Endothelial cell of umbilical vein (primary cell): ENCODE measurements around the gene UBAP1. TPM values are rescaled to one million over a fixed set of nuclear protein-coding genes. Genes with fewer than 3 reads are reported as not detected.

Experiments
- BruUV-seq: library from RNA; stranded (reverse); fragments of 400-500 nt; replicated peaks from 2 replicates; lab custom pipeline; 2021; lab: Mats Ljungman, UMichigan
- CTCF ChIA-PET: fragments of 300-600, 350-600 bp; sonication (Branson Sonifier 250); formaldehyde crosslinking; loops from one replicate; lab custom pipeline; 2021; ENCODE audit warnings: antibody characterized with exemption, inconsistent platforms; lab: Charles Lee
- POLR2A ChIA-PET: fragments of 300-600, 350-600 bp; sonication (Branson Sonifier 250); formaldehyde crosslinking; loops from one replicate; lab custom pipeline; 2021; ENCODE audit warnings: antibody characterized with exemption, inconsistent platforms; lab: Charles Lee
- DNase-seq: peaks from one replicate; pipeline ENCODE4 v3.0.0-alpha.2; 2011; ENCODE audit warnings: low read depth, low spot score
- FAIRE-seq: peaks from 2 replicates; lab custom pipeline; 2011; peaks lifted over from hg19 to GRCh38; lab: Jason Lieb, UNC
- H2AFZ ChIP-seq: 2 replicates; pipeline ENCODE4 v1.6.0; 2012; ENCODE audit warnings: low read depth, low read length, control low read depth, inconsistent platforms
- H3K27ac ChIP-seq: 2 replicates; pipeline ENCODE4 v1.5.1; 2011; ENCODE audit warnings: low read depth, mild to moderate bottlenecking, control low read depth, low read length, moderate library complexity; ENCODE audit not compliant: insufficient read depth
- H3K27me3 ChIP-seq, 2 experiments: 2 replicates each; pipeline versions ENCODE4 v1.6.0 to v1.6.1; 2011; ENCODE audit warnings: low read length in 2 of 2, mixed read lengths in 1 of 2; ENCODE audit not compliant: control insufficient read depth in 2 of 2, insufficient read depth in 2 of 2
- H3K36me3 ChIP-seq, 2 experiments: 2 replicates in 1 of 2; 3 replicates in 1 of 2; pipeline ENCODE4 v1.5.1; 2011; ENCODE audit warnings: low read length in 2 of 2, mild to moderate bottlenecking in 1 of 2, moderate library complexity in 1 of 2; ENCODE audit not compliant: control insufficient read depth in 2 of 2, insufficient read depth in 2 of 2; ENCODE audit errors: extremely low read depth in 1 of 2
- H3K4me1 ChIP-seq: 3 replicates; pipeline ENCODE4 v1.5.1; 2011; ENCODE audit warnings: mild to moderate bottlenecking, low read length; ENCODE audit not compliant: control insufficient read depth, insufficient read depth; ENCODE audit errors: extremely low read depth
- H3K4me2 ChIP-seq: 2 replicates; pipeline ENCODE4 v1.6.1; 2011; ENCODE audit warnings: low read length, control low read depth, mixed read lengths; ENCODE audit not compliant: insufficient read depth
- H3K4me3 ChIP-seq, 3 experiments: fragments of 200-600 bp in 1 of 3; sonication (generic), shearing (Covaris generic) in 1 of 3; replicated peaks in 1 of 3; 2 replicates each; pipeline ENCODE4 v1.5.1; 2011 to 2016; ENCODE audit warnings: control low read depth in 3 of 3, low read length in 3 of 3, mild to moderate bottlenecking in 2 of 3, inconsistent platforms in 1 of 3, low read depth in 1 of 3, moderate library complexity in 1 of 3; ENCODE audit not compliant: insufficient read depth in 1 of 3
- H3K79me2 ChIP-seq: 2 replicates; pipeline ENCODE4 v1.6.0; 2012; ENCODE audit warnings: low read length, inconsistent platforms; ENCODE audit not compliant: control insufficient read depth, insufficient read depth
- H3K9ac ChIP-seq: replicated peaks from 2 replicates; pipeline ENCODE3; 2011; ENCODE audit warnings: low read length, control low read depth; ENCODE audit not compliant: insufficient read depth; ENCODE audit errors: extremely low read depth
- H3K9me1 ChIP-seq: replicated peaks from 3 replicates; pipeline ENCODE4 v1.6.0; 2011; ENCODE audit warnings: mild to moderate bottlenecking, low read length; ENCODE audit not compliant: control insufficient read depth, insufficient read depth; ENCODE audit errors: extremely low read depth
- H3K9me3 ChIP-seq: replicated peaks from 2 replicates; pipeline ENCODE4 v1.5.1; 2012; ENCODE audit warnings: low read length, inconsistent platforms; ENCODE audit not compliant: control insufficient read depth, insufficient read depth
- H4K20me1 ChIP-seq: replicated peaks from 2 replicates; pipeline ENCODE3; 2011; ENCODE audit warnings: mild to moderate bottlenecking, low read length; ENCODE audit not compliant: control insufficient read depth, insufficient read depth; ENCODE audit errors: extremely low read depth
- EZH2 ChIP-seq: IDR thresholded peaks from 2 replicates; pipeline ENCODE4 v1.6.1; 2012; ENCODE audit warnings: borderline replicate concordance, low read depth, mild to moderate bottlenecking, moderate library complexity, low read length, inconsistent platforms; ENCODE audit not compliant: severe bottlenecking
- FOS ChIP-seq: IDR thresholded peaks from 2 replicates; pipeline ENCODE4 v1.6.1; 2011; ENCODE audit warnings: mild to moderate bottlenecking, low read length, moderate library complexity, borderline replicate concordance; ENCODE audit not compliant: insufficient read depth
- GATA2 ChIP-seq: IDR thresholded peaks from 2 replicates; pipeline ENCODE4 v1.7.0; 2011; ENCODE audit warnings: low read depth, mild to moderate bottlenecking, moderate library complexity, mixed read lengths, low read length; ENCODE audit not compliant: insufficient read length, insufficient read depth
- JUN ChIP-seq: IDR thresholded peaks from 2 replicates; pipeline ENCODE4 v1.6.1; 2011; ENCODE audit warnings: borderline replicate concordance, low read depth; ENCODE audit not compliant: insufficient read length, insufficient read depth
- MAX ChIP-seq: IDR thresholded peaks from 2 replicates; pipeline ENCODE4 v1.6.1; 2011; ENCODE audit not compliant: insufficient read depth, insufficient read length
- MYC ChIP-seq: IDR thresholded peaks from one replicate; pipeline ENCODE4 v1.6.1; 2011; ENCODE audit warnings: mild to moderate bottlenecking, low read depth, low read length
- POLR2A ChIP-seq: IDR thresholded peaks from 2 replicates; pipeline ENCODE4 v1.6.1; 2012; ENCODE audit warnings: low read depth, mild to moderate bottlenecking, control low read depth, low read length
- POLR2AphosphoS5 ChIP-seq: IDR thresholded peaks from 2 replicates; pipeline ENCODE4 v1.6.1; 2012; ENCODE audit warnings: low read depth, mild to moderate bottlenecking, control low read depth, low read length, moderate library complexity; ENCODE audit not compliant: insufficient read depth
- dilution Hi-C: fragments of 300-500 bp; cut with MboI; formaldehyde crosslinking; loops from one replicate; pipeline ENCODE4 v1.15.0; 2019; ENCODE audit warnings: low sequenced_read_pairs; ENCODE audit not compliant: extremely low pct_ligation_motif_present
- intact Hi-C: fragments of 100-400 bp; cut with micrococcal nuclease; formaldehyde crosslinking; loops from one replicate; pipeline ENCODE4 v1.10.0; 2022
- polyA plus RNA-seq, 4 experiments: library from polyadenylated mRNA; depleted of rRNA in 3 of 4; stranded (reverse) in 3 of 4; unstranded in 1 of 4; fragments of >200 nt; gene quantifications; 2 replicates each; pipeline versions ENCODE4 v1.2.1 to v1.2.3, GENCODE V29; 2011 to 2012; ENCODE audit warnings: missing spikeins in 1 of 4
- total RNA-seq: library from RNA; stranded (reverse); gene quantifications from 2 replicates; pipeline ENCODE4 v1.2.3, GENCODE V29; 2021
- TF ChIP-seq, protein P1 (sequence below), 2 donors: IDR thresholded peaks; 1 replicate in 1 of 2; 2 replicates in 1 of 2; pipeline ENCODE4 v1.5.1; 2011; ENCODE audit warnings: low read length in 2 of 2, mild to moderate bottlenecking in 2 of 2, moderate library complexity in 2 of 2, control low read depth in 1 of 2, inconsistent platforms in 1 of 2, low read depth in 1 of 2; ENCODE audit not compliant: insufficient read depth in 1 of 2; ENCODE audit errors: extremely low read depth in 1 of 2

UBAP1 gene
- total and polyA plus RNA-seq, 2 donors (not counting 3 experiments of a cell fraction or from before 2014, with no cell fraction given) = 38.8 TPM

- DNase-seq (no peak), FAIRE-seq (no peak)
- Histone ChIP-seq H3K9me3 (no peaks in the 10 kb centered on the region), H2AFZ (no peak overlapping the region), H3K4me2 (no peak overlapping the region), H3K4me1 (no peaks in the 10 kb centered on the region), H3K9me1 (no peaks in the 10 kb centered on the region), H3K79me2 (no peaks in the 10 kb centered on the region), H3K36me3 (no peaks in the 10 kb centered on the region), H3K9ac (no peak overlapping the region), H3K4me3 (no peak overlapping the region), H4K20me1 (no peaks in the 10 kb centered on the region), H3K27me3 (no peaks in the 10 kb centered on the region), H3K27ac (no peak overlapping the region)
- TF ChIP-seq FOS (no peak), MYC (no peak), POLR2AphosphoS5 (no peak)
- TF ChIP-seq, protein P1, sequence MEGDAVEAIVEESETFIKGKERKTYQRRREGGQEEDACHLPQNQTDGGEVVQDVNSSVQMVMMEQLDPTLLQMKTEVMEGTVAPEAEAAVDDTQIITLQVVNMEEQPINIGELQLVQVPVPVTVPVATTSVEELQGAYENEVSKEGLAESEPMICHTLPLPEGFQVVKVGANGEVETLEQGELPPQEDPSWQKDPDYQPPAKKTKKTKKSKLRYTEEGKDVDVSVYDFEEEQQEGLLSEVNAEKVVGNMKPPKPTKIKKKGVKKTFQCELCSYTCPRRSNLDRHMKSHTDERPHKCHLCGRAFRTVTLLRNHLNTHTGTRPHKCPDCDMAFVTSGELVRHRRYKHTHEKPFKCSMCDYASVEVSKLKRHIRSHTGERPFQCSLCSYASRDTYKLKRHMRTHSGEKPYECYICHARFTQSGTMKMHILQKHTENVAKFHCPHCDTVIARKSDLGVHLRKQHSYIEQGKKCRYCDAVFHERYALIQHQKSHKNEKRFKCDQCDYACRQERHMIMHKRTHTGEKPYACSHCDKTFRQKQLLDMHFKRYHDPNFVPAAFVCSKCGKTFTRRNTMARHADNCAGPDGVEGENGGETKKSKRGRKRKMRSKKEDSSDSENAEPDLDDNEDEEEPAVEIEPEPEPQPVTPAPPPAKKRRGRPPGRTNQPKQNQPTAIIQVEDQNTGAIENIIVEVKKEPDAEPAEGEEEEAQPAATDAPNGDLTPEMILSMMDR (IDR thresholded peaks at IDR 0.05; ENCODE audit: extremely low read depth in 1 of 2, insufficient read depth in 1 of 2, low read depth in 1 of 2, low read length in 2 of 2) = no peak
- dilution Hi-C loops = no loop called here
- POLR2A ChIA-PET = no interaction called here
- CTCF ChIA-PET = no interaction called here
- intact Hi-C loops = no loop called here
- BruUV-seq = no TSS peak
These were observed 9.7 kb upstream of the UBAP1 start for GRCh38 chr9:34169125-34169524.

- Histone ChIP-seq H3K4me1 (no peaks in the 10 kb centered on the region), H3K9me1 (no peaks in the 10 kb centered on the region), H3K36me3 (no peaks in the 10 kb centered on the region), H3K27ac (no peak overlapping the region), H3K4me2 (no peak overlapping the region), H3K27me3 (no peaks in the 10 kb centered on the region), H3K4me3 (no peak overlapping the region), H4K20me1 (no peaks in the 10 kb centered on the region), H3K9me3 (no peaks in the 10 kb centered on the region), H3K79me2 (no peaks in the 10 kb centered on the region), H2AFZ (no peak overlapping the region), H3K9ac (no peak overlapping the region)
- no TSS peak for BruUV-seq
- CTCF ChIA-PET = interaction anchor here (0.7 to 1.9 kb wide), 4 partner anchors 19 to 38 kb away, joined by 3 to 5 read pairs (median 3); no protein-coding TSS in a partner anchor
- POLR2A ChIA-PET = interaction anchor here (0.5 to 1.2 kb wide), 2 partner anchors 8 to 26 kb away, joined by 3 to 4 read pairs; partner anchors contain the start of gene UBAP1
- no peak for DNase-seq
- no peak for FAIRE-seq
- intact Hi-C loops = no loop called here
- TF ChIP-seq GATA2 (no peak), JUN (no peak), MAX (no peak), EZH2 (no peak), FOS (no peak), MYC (no peak), POLR2AphosphoS5 (no peak), POLR2A (no peak)
- TF ChIP-seq, protein P1 (IDR thresholded peaks at IDR 0.05; ENCODE audit: extremely low read depth in 1 of 2, insufficient read depth in 1 of 2, low read depth in 1 of 2, low read length in 2 of 2) = no peak
- dilution Hi-C loops = no loop called here
These were observed 8.4 kb upstream of the UBAP1 start for GRCh38 chr9:34170237-34170991.
